GM12878 (cell line): ENCODE results near the gene TMEM19. TPM values are rescaled to one million over a fixed set of nuclear protein-coding genes. Genes with fewer than 3 reads are reported as not detected.
A peak's percentile ranks its signal among the peaks of the same experiment; 100 is the strongest.

Source experiments
- CBX5 ChIP-seq: sonication (generic); IDR thresholded peaks from 2 replicates; pipeline ENCODE4 v1.6.1; 2016; ENCODE audit warnings: low read depth, moderate library complexity, mild to moderate bottlenecking, inconsistent platforms
- CHD1 ChIP-seq: IDR thresholded peaks from 2 replicates; pipeline ENCODE4 v1.6.1; 2012; ENCODE audit warnings: low read depth, low read length, improper control_type of control experiment
- SMARCA5 ChIP-seq: fragments of 450-650 bp; IDR thresholded peaks from 2 replicates; pipeline ENCODE4 v1.6.1; 2017; ENCODE audit warnings: mild to moderate bottlenecking
- SREBF1 ChIP-seq: IDR thresholded peaks from 2 replicates; pipeline ENCODE4 v1.6.1; 2012; ENCODE audit warnings: mild to moderate bottlenecking, low read length
- ZNF274 ChIP-seq: IDR thresholded peaks from one replicate; pipeline ENCODE4 v1.8.0; 2011; ENCODE audit not compliant: insufficient read length, insufficient read depth
- polyA plus RNA-seq, 11 experiments: library from polyadenylated mRNA; depleted of rRNA in 4 of 11; unstranded in 6 of 11; stranded (reverse) in 5 of 11; fragments of >200 nt; fragmentation: Nextera tagmentation in 4 of 11; fragmentation: Illumina TruSeq in 1 of 11; extraction: Ambion mirVana in 4 of 11; extraction: Trizol in 1 of 11; gene quantifications; 1 replicate in 1 of 11; 2 replicates in 10 of 11; pipeline versions ENCODE4 v1.2.1 to v1.2.3, GENCODE V29; 2011 to 2016; ENCODE audit warnings: inconsistent platforms in 2 of 11, missing spikeins in 2 of 11, low read depth in 1 of 11
- total RNA-seq, 4 experiments: library from RNA; depleted of rRNA in 3 of 4; stranded (reverse); fragments of >200 nt in 3 of 4; fragmentation: Illumina TruSeq in 1 of 4; extraction: Trizol in 1 of 4; gene quantifications; 2 replicates each; pipeline versions ENCODE4 v1.2.1 to v1.2.3, GENCODE V29; 2013 to 2021
- TF ChIP-seq, protein P1 (sequence below): IDR thresholded peaks from 2 replicates; pipeline ENCODE4 v1.6.1; 2011; ENCODE audit warnings: borderline replicate concordance, low read depth, mild to moderate bottlenecking, moderate library complexity, mixed read lengths, low read length; ENCODE audit not compliant: insufficient read depth; ENCODE audit errors: extremely low read length
- TF ChIP-seq, protein P2 (sequence below): IDR thresholded peaks from 2 replicates; pipeline ENCODE4 v1.6.1; 2012; ENCODE audit warnings: mild to moderate bottlenecking, low read depth, low read length
- TF ChIP-seq, protein P3 (sequence below): IDR thresholded peaks from 2 replicates; pipeline ENCODE4 v1.6.1; 2012; ENCODE audit warnings: improper control_type of control experiment, low read depth, low read length; ENCODE audit not compliant: insufficient replicate concordance
- TF ChIP-seq, protein P4 (sequence below): IDR thresholded peaks from 2 replicates; pipeline ENCODE4 v1.6.1; 2012; ENCODE audit warnings: low read length, inconsistent platforms
- TF ChIP-seq, protein P5 (sequence below): fragments of 150-350 bp; IDR thresholded peaks from 2 replicates; pipeline ENCODE4 v1.6.1; 2016; ENCODE audit warnings: low read depth, low read length
- TF ChIP-seq, protein P6 (sequence below): fragments of 450-650 bp; conservative IDR thresholded peaks from 2 replicates; pipeline ENCODE4 v1.6.1; 2017; ENCODE audit warnings: mild to moderate bottlenecking, moderate library complexity

The TMEM19 gene
- total and polyA plus RNA-seq, 10 of the 15 experiments (the other 5 are each of a cell fraction or from before 2014, with no cell fraction given) = 26.7 to 54.9 (median 39.3) TPM

DNA sequence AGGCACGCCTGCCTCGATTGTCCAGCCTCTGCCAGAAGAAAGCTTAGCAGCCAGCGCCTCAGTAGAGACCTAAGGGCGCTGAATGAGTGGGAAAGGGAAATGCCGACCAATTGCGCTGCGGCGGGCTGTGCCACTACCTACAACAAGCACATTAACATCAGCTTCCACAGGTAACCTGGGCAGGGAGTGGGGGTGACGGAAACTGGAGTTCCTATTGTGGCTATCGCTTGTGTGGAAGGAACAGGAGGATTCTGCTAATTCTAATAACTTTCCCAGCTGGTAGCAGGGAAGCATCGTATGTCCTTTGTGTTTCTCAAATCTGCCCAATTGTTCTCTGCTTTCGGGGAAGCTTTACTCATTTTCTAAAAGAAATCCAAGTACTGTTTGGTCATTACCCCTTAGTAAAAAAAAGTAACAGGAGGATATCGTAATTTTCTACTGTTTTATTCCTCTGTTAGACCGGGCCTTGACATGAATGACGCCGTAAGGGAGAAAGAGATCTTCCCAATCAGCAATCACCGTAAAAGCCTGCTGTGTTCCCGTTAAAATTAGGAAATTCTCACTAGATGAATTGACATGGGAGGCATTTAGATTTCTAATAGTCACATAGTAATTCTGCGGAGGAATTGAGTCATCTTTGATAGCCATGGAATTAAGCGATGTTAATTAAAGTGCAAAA, 21.3 kb upstream of the TMEM19 start (continued):
- TF ChIP-seq, protein P1, sequence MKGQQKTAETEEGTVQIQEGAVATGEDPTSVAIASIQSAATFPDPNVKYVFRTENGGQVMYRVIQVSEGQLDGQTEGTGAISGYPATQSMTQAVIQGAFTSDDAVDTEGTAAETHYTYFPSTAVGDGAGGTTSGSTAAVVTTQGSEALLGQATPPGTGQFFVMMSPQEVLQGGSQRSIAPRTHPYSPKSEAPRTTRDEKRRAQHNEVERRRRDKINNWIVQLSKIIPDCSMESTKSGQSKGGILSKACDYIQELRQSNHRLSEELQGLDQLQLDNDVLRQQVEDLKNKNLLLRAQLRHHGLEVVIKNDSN = no peak
- TF ChIP-seq, protein P2, sequence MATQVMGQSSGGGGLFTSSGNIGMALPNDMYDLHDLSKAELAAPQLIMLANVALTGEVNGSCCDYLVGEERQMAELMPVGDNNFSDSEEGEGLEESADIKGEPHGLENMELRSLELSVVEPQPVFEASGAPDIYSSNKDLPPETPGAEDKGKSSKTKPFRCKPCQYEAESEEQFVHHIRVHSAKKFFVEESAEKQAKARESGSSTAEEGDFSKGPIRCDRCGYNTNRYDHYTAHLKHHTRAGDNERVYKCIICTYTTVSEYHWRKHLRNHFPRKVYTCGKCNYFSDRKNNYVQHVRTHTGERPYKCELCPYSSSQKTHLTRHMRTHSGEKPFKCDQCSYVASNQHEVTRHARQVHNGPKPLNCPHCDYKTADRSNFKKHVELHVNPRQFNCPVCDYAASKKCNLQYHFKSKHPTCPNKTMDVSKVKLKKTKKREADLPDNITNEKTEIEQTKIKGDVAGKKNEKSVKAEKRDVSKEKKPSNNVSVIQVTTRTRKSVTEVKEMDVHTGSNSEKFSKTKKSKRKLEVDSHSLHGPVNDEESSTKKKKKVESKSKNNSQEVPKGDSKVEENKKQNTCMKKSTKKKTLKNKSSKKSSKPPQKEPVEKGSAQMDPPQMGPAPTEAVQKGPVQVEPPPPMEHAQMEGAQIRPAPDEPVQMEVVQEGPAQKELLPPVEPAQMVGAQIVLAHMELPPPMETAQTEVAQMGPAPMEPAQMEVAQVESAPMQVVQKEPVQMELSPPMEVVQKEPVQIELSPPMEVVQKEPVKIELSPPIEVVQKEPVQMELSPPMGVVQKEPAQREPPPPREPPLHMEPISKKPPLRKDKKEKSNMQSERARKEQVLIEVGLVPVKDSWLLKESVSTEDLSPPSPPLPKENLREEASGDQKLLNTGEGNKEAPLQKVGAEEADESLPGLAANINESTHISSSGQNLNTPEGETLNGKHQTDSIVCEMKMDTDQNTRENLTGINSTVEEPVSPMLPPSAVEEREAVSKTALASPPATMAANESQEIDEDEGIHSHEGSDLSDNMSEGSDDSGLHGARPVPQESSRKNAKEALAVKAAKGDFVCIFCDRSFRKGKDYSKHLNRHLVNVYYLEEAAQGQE = no peak
- TF ChIP-seq ZNF274 (no peak), CBX5 (no peak), SREBF1 (no peak), SMARCA5 (0 out of 2 replicates have a peak, but pooled peaks have one; percentile 52), CHD1 (0 out of 2 replicates have a peak, but pooled peaks have one; percentile 8)
- TF ChIP-seq, protein P3, sequence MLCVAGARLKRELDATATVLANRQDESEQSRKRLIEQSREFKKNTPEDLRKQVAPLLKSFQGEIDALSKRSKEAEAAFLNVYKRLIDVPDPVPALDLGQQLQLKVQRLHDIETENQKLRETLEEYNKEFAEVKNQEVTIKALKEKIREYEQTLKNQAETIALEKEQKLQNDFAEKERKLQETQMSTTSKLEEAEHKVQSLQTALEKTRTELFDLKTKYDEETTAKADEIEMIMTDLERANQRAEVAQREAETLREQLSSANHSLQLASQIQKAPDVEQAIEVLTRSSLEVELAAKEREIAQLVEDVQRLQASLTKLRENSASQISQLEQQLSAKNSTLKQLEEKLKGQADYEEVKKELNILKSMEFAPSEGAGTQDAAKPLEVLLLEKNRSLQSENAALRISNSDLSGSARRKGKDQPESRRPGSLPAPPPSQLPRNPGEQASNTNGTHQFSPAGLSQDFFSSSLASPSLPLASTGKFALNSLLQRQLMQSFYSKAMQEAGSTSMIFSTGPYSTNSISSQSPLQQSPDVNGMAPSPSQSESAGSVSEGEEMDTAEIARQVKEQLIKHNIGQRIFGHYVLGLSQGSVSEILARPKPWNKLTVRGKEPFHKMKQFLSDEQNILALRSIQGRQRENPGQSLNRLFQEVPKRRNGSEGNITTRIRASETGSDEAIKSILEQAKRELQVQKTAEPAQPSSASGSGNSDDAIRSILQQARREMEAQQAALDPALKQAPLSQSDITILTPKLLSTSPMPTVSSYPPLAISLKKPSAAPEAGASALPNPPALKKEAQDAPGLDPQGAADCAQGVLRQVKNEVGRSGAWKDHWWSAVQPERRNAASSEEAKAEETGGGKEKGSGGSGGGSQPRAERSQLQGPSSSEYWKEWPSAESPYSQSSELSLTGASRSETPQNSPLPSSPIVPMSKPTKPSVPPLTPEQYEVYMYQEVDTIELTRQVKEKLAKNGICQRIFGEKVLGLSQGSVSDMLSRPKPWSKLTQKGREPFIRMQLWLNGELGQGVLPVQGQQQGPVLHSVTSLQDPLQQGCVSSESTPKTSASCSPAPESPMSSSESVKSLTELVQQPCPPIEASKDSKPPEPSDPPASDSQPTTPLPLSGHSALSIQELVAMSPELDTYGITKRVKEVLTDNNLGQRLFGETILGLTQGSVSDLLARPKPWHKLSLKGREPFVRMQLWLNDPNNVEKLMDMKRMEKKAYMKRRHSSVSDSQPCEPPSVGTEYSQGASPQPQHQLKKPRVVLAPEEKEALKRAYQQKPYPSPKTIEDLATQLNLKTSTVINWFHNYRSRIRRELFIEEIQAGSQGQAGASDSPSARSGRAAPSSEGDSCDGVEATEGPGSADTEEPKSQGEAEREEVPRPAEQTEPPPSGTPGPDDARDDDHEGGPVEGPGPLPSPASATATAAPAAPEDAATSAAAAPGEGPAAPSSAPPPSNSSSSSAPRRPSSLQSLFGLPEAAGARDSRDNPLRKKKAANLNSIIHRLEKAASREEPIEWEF = no peak
- TF ChIP-seq, protein P4, sequence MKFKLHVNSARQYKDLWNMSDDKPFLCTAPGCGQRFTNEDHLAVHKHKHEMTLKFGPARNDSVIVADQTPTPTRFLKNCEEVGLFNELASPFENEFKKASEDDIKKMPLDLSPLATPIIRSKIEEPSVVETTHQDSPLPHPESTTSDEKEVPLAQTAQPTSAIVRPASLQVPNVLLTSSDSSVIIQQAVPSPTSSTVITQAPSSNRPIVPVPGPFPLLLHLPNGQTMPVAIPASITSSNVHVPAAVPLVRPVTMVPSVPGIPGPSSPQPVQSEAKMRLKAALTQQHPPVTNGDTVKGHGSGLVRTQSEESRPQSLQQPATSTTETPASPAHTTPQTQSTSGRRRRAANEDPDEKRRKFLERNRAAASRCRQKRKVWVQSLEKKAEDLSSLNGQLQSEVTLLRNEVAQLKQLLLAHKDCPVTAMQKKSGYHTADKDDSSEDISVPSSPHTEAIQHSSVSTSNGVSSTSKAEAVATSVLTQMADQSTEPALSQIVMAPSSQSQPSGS = no peak; the same call in 1 of the 2 replicates
- TF ChIP-seq, protein P5, sequence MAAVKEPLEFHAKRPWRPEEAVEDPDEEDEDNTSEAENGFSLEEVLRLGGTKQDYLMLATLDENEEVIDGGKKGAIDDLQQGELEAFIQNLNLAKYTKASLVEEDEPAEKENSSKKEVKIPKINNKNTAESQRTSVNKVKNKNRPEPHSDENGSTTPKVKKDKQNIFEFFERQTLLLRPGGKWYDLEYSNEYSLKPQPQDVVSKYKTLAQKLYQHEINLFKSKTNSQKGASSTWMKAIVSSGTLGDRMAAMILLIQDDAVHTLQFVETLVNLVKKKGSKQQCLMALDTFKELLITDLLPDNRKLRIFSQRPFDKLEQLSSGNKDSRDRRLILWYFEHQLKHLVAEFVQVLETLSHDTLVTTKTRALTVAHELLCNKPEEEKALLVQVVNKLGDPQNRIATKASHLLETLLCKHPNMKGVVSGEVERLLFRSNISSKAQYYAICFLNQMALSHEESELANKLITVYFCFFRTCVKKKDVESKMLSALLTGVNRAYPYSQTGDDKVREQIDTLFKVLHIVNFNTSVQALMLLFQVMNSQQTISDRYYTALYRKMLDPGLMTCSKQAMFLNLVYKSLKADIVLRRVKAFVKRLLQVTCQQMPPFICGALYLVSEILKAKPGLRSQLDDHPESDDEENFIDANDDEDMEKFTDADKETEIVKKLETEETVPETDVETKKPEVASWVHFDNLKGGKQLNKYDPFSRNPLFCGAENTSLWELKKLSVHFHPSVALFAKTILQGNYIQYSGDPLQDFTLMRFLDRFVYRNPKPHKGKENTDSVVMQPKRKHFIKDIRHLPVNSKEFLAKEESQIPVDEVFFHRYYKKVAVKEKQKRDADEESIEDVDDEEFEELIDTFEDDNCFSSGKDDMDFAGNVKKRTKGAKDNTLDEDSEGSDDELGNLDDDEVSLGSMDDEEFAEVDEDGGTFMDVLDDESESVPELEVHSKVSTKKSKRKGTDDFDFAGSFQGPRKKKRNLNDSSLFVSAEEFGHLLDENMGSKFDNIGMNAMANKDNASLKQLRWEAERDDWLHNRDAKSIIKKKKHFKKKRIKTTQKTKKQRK = no peak
- TF ChIP-seq, protein P6, sequence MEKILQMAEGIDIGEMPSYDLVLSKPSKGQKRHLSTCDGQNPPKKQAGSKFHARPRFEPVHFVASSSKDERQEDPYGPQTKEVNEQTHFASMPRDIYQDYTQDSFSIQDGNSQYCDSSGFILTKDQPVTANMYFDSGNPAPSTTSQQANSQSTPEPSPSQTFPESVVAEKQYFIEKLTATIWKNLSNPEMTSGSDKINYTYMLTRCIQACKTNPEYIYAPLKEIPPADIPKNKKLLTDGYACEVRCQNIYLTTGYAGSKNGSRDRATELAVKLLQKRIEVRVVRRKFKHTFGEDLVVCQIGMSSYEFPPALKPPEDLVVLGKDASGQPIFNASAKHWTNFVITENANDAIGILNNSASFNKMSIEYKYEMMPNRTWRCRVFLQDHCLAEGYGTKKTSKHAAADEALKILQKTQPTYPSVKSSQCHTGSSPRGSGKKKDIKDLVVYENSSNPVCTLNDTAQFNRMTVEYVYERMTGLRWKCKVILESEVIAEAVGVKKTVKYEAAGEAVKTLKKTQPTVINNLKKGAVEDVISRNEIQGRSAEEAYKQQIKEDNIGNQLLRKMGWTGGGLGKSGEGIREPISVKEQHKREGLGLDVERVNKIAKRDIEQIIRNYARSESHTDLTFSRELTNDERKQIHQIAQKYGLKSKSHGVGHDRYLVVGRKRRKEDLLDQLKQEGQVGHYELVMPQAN = peak; percentile 78
